HT-29 (cell line): ENCODE measurements around the gene TGM5. TPM values are rescaled to one million over a fixed set of nuclear protein-coding genes. Genes with fewer than 3 reads are reported as not detected.
A peak's percentile ranks its signal among the peaks of the same experiment; 100 is the strongest.

Experiments used
- DNase-seq: peaks from one replicate; pipeline ENCODE4 v3.0.0-alpha.2; 2015; ENCODE audit warnings: low spot score
- small RNA-seq: library from RNA; depleted of rRNA; stranded (forward); fragments of <200 nt; gene quantifications from one replicate; pipeline ENCODE3, GENCODE V24; 2014
- total RNA-seq: library from RNA; depleted of rRNA; stranded (reverse); fragments of >200 nt; shearing (Covaris generic); gene quantifications from 2 replicates; pipeline ENCODE4 v1.2.3, GENCODE V29; 2014; rRNA removed

The TGM5 gene
- total RNA-seq, 1 experiment from 2014 or later = not detected

DNA sequence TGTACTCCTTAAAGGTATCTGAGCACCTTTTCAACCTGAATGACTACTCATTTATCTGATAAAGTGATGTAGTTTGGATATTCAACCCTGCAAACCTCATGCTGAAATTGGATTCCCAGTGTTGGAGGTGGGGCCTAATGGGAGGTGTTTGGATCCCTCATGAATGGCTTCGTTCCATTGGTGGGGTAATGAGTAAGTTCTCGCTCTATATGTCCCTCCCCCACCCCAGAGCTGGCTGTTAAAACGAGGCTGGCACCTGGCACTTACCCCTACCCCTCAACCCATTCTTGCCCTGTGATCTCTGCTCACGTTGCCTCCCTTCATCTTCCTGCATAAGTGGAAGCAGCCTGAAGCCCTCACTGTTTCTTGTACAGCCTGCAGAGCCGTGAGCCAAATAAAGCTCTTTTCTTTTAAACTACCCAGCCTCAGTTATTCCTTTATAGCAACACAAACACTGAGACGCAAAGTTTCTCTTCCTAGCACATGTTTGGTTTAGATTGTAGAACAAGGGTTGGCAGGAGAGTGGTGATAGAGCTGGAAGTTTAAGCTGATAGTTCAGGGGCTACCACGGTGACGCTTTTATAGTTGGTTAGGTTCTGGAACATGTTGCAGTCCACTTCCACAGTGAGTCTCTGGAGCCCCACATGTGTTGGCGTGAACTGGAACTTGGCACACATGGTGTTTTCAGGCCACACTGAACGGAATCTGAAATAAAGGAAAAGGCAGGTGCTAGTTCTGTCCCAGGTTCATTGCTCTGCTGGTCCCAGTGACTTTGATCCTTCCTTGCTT is 69.8 kb downstream of the TGM5 start:
- no peak for DNase-seq

DNA sequence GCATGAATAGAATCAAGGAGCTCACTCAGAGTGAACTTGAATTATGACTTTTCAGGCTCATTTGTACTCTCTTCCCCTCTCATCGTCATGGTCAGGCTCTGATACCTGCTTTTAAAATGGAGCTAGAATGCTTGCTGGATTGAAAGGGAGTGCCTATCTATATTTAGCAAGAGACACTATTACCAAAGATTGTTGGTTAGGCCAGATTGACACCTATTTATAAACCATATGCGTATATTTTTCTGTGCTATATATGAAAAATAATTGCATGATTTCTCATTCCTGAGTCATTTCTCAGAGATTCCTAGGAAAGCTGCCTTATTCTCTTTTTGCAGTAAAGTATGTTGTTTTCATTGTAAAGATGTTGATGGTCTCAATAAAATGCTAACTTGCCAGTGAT is 71.9 kb downstream of the TGM5 start:
- DNase-seq = no peak

DNA sequence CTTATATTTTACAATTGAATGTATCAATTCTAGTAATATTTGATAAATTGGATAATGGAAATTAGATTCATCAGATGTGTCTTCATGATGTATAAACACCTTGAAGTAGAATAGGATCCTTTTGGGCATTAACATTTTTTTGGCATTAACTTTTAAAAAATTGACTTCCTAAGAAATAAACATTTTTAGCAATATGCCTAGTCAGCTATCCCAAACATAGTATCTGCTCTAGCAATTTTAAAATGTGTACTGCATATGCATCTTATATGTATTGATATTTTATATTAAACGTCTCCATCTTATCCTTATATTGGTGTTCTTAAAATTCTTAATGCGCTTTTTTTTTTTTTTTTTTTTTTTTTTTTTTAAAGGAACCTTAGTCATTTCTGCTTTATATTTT is 73.0 kb downstream of the TGM5 start:
- no peak for DNase-seq

DNA sequence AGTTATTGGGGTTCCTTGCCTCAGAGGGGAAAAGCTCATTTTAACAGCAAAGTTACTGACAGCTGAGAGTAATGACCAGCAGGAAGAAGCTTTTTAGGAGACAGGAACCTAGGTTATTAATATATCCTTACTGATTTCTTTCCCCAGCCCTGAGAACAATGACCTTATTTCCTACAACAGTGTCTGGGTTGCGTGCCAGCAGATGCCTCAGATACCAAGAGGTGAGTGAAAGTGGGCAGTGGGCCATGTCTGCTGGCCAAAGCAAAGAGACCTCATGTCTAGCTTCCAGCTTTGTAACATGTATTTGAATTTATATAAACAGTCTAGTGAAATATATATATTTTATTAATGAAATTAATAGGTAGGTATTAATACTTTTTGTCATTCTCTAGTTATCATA is 76.5 kb downstream of the TGM5 start:
- no peak for DNase-seq

DNA sequence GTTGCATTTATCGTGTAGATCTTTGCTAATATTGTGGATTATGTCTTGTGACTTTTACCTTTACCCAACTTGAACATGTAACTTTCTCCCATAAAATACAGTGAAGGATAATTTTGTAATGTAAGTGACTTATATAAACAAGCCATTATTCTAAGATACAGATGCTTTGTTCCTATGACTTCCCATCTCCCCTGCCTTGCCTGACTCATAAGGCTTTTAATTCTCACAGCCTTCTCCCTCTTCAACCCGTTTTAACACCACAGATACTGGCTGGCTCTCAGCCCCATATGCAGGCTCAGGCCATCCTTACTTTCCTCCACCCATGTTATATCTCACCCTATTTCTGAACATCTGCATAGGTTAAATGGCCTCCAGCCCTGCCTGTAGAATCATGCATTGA is 77.4 kb downstream of the TGM5 start:
- DNase-seq = no peak

DNA sequence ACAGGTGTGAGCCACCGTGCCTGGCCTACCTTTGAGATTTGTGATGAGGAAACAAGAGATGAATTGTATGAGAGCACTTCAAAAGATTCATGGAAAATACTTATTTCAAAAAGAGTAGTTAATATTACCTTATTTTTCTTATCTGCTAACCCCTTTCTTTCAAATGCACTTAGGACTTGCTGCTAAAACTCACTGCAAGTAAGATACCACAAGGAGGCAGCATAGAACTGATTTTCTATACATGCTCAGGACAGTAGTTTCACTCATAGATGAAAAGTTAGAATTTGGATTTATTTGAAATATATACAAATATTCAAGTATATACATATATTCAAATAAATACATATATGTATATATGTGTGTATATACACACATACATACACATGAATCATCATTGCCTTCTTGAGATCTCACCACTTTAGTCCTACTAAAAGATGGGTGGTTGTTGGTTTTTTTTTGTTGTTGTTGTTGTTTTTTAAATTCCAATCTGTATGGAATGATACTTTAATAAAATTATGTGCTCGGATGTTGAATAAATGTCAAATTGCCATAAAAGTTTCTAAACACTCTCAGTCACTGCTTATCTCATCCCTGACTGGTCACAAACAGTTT is 79.1 kb downstream of the TGM5 start:
- peak; percentile 52 for DNase-seq

DNA sequence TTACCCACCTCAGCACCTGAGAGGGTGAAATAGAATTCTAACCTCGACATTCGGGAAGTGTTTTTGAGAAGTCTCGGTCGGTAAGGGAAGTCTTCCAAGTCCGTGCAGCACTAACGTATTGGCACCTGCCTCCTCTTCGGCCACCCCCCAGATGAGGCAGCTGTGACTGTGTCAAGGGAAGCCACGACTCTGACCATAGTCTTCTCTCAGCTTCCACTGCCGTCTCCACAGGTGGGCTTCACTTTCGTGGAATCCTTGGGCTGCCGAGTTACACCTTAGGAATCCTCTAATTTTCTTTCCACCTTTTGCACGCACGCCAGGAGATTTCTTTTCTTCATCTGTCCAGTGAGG is 80.8 kb downstream of the TGM5 start:
- DNase-seq = no peak

DNA sequence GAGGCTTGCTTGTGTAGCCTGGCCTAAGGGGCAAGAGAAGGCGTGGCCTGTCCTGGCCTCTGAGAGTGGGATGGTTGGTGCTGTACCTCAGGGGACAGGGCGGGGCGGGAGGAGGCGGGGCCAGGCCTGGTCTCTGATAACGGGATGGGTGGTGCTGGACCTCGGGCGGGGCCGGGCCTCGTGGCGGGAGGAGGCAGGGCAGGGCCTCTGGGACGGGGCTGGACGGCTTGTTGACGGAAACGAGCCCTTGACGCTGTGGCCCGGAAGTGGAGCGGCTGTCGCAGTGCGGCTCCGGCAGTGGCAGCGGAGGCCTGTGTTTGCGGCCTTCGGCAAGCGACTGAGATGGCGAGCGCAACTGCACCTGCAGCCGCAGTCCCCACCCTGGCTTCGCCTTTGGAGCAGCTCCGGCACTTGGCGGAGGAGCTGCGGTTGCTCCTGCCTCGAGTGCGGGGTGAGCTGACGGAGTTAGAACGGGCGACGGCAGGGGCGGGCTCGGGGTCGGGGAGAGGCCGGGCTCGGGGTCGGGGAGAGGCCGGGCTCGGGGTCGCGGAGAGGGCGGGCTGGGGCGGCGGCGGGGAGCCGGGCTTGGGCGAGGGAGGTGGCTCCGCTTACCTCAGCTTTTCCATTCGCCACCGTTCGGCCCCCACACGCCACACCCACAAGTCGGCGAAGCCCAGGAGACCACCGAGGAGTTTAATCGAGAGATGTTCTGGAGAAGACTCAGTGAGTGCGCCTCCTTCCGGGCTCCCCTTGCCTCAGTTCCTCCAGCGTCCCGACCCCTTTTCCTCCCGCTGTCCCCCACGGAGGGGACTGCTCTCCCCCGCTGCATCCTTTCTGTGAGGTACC is 81.3 kb downstream of the TGM5 start, which contains the start of gene CCNDBP1:
Gene CCNDBP1, plus strand, starts transcription at position 247 of the 846 bp plus-strand sequence. Its CDS starts 96 bp downstream, at position 343.
- DNase-seq = peak; percentile 97

DNA sequence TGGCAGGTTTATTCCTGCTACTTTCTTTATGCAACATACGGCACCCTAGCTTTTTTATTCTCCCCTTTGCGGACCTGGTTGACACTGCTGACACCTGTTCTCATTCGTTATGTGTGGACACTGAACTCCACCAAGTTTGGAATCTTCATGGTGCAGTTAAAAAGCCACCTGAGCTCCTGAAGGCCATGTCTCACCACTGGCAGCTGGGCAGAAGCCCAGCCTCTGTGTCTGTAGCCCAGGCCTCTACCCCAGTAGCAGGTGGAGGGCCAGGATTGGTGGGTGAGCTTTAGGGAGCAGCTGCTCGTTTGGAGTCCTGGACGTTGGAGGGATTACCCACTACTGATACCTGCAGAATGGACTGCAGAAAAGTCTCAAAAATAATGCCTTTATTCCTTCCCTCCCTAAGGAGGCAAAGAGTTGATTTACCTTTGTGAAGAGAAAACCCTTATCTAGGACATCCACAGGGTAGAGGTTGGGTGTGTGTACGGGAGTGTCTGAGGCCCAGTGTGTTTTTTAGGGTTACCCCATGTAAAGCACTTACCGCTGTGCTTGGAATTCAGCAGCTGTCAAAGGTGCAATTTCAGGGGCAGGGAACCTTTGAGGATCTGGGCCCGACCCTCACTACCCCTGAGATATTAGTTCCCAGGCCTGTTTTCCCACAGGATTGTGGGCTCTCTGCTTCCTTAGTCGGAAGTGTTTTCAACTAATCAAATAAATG is 82.2 kb downstream of the TGM5 start:
- no peak for DNase-seq

DNA sequence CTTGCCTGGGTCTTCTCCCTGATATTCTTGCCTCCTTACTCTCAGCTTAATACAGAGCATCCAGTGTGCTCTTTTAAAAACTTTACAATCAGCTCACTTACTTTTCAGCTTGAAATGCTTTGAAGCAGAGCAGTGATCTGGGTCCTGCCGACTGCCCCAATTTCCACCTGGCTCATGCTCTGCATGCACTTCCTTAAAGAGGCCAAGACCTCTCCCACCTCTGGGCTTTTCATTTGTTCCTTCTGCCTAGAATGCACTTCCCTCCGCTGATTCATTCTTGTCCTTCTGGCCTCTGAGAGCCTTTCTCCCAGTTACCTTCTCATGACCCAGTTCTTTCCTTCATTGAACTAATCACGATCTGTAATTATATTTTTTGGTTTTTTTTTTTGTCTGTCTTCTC is 83.5 kb downstream of the TGM5 start:
- DNase-seq = no peak

Small RNAs within 50 kb of the gene (small RNA-seq; reads per million reads assigned to genes)
- gene RF00019 = not detected

Other genes starting within 250 kb of the TGM5 start
- 20.2 and 23.6 TPM in 2 replicates for gene UBR1, start 160.9 kb downstream of the TGM5 start, total RNA-seq
- 61.4 and 66.1 TPM in 2 replicates for gene TMEM62, start 133.3 kb downstream of the TGM5 start, total RNA-seq
- 39.8 and 52.0 TPM in 2 replicates for gene CCNDBP1, start 81.5 kb downstream of the TGM5 start, total RNA-seq
- gene EPB42, start 45.9 kb downstream of the TGM5 start, total RNA-seq = not detected in 2 replicates
- not detected in 2 replicates for gene TGM7, start 35.3 kb upstream of the TGM5 start, total RNA-seq
- gene LCMT2, start 63.6 kb upstream of the TGM5 start, total RNA-seq = 10.5 and 12.9 TPM in 2 replicates
- 42.2 and 48.7 TPM in 2 replicates for gene ZSCAN29, start 104.1 kb upstream of the TGM5 start, total RNA-seq
- gene TUBGCP4, start 104.2 kb upstream of the TGM5 start, total RNA-seq = 35.7 and 37.6 TPM in 2 replicates
- gene TP53BP1, start 226.2 kb upstream of the TGM5 start, total RNA-seq = 38.1 and 39.4 TPM in 2 replicates